ENCODE data around the gene DDX24.

DNA sequence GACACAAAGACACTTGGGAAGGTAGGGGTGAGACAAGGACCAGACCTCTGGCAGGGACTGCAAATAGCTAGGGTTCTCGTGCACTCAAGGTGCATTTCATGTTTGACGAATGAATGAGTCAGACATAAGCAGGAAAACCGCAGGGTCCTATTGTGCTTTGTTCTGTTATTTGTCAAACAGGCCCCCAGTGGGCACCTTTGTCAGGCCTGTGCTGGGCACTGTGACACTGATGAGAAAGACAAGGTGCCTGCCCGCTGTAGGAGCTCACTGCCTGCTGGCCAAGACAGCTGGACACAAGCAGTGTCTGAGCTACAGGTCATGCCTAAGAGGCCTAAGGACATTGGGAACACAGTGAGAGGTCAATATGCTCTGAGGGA is 52.6 kb downstream of the DDX24 start:
- no peak for TF ChIP-seq EZH2phosphoT487 (IDR thresholded peaks at IDR 0.05; ENCODE audit: insufficient read depth, low read depth)
- TF ChIP-seq EZH2 (IDR thresholded peaks at IDR 0.05; ENCODE audit: insufficient read depth, poor library complexity, severe bottlenecking), result no peak
